GM20000 (cell line): Measurements from ENCODE around the gene CEP70.
"Not testable (repeated sequence)": the region's sequence is repeated elsewhere in the genome, so short reads cannot be mapped to it uniquely, and the experiment has no call there.

Source experiments
- DNase-seq: peaks from one replicate; pipeline ENCODE4 v3.0.0; 2012; ENCODE audit warnings: low spot score
- CTCF ChIP-seq: IDR thresholded peaks from 2 replicates; pipeline ENCODE4 v1.5.1; 2012; ENCODE audit warnings: mild to moderate bottlenecking, control low read depth; ENCODE audit errors: extremely low read depth, missing control alignments

The CEP70 gene

GRCh38 chr3:138624518-138624917 lies 30.5 kb upstream of the CEP70 start:
- no peak for TF ChIP-seq CTCF
- DNase-seq = no peak

DNA sequence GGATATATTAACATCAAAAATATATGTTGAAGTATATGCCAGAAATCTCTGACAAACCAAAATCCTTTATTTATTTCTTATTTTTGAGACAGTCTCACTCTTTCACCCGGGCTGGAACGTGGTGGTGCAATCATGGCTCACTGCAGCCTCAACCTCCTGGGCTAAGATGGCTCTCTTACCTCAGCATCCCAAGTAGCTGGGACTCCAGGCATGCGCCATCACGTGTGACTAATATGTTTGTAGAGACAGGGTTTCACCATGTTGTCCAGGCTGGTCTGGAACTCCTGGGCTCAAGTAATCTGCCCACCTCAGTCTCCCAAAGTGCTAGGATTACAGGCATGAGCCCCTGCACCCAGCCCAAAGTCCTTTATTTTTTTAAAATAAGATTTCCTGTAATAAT lies 26.4 kb upstream of the CEP70 start:
- DNase-seq = no peak
- no peak for TF ChIP-seq CTCF

- DNase-seq = no peak
- TF ChIP-seq CTCF = no peak
Observed at GRCh38 chr3:138615462-138615861, 21.4 kb upstream of the CEP70 start.

DNA sequence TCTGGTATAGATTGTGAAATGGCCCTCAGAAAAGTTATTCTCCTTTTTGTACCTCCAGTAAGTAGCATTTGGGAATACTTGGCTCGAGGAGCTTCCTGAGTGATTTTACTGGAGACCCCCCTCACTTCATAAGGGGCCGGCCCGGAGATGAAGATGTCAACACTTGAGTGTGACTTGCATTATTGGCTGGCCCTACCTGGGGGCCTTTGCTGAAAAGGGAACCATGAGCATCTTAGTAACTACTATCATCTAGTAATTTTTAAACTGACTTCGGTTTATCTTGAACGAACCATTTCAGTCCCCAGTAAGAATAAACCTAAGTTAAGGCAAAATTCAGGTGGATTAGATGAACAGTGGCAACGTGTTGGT lies 15.8 kb upstream of the CEP70 start:
- no peak for DNase-seq
- no peak for TF ChIP-seq CTCF

DNA sequence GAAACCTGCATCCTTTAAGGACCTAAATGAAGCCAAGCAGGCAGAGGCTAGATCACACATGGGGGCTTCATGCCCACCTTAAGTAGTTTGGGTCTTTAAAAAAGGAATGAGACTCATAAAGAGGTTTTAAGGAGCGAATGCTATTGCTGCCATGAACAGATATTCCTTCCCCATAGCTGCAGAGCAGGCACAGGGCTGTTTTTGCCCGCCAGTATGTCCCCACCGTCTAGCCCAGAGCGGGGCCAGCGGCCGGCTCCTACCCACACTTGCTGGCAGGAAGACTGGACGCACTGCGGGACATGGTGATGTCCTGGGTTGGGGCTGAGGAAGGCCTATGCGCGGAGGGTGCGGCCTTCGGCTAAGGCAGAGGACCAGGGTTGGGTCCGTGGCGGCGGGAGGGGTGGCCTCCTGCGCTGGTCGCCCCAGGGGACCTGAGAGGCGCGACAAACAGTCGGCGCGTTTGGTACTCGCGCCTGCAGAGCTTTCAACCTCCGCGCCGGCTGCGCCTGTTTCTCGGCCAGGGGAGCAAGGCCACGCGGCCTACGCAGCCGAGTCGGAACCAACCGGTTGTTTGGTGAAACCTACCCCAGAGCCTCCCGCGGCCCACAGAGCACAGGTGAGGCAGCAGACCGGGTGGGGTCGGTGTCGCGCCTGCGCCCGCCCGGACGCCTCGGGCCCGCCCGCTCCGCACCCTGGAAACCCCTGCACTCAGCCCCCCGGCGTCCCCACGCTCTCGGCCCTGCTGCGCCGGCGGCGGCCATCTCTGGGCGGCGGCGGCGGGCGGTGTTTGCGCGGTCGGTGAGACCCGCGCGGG lies 14.5 kb upstream of the CEP70 start, which contains the start of gene FAIM:
Gene FAIM (plus strand): TSS at position 450 of the 814 bp plus-strand sequence. CDS start 10,956 bp downstream, outside the sequence.
- no peak for TF ChIP-seq CTCF
- DNase-seq = peak; percentile 81

- not testable (repeated sequence) for DNase-seq
Observed at GRCh38 chr3:138604106-138604595, 10.1 kb upstream of the CEP70 start.

- not testable (repeated sequence) for DNase-seq
Observed at GRCh38 chr3:138601661-138602060, 7.6 kb upstream of the CEP70 start.

DNA sequence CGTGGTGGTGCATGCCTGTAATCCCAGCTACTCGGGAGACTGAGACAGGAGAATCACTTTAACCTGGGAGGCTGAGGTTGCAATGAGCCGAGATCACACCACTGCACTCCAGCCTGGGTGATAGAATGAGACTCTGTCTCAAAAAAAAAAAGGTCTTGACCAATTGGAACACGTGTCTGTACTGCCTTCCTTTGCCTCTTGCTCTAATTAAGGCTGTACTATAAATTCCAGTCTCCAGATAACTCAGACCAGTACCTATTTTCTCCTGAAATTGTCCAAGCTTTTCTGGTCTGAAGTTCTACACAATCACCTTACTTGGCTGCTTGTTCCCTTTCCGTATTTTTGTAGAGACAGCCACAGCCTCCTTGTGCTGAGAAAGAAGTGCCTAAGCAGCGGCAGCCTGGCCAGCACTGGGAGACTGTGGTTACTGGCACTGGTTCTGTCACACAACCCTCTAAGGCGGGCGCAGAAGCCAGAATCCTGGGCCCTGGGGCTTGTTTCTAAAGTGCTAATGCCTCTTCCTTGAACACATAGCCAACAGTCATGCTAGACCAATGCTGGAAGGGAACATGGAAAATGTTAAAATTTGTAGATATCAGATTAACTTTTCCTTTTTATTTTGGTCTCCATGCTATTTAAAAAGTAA lies 6.2 kb upstream of the CEP70 start:
- TF ChIP-seq CTCF = no peak
- DNase-seq = no peak
